ENCODE measurements around the gene NFKB1.

Gene NFKB1

DNA sequence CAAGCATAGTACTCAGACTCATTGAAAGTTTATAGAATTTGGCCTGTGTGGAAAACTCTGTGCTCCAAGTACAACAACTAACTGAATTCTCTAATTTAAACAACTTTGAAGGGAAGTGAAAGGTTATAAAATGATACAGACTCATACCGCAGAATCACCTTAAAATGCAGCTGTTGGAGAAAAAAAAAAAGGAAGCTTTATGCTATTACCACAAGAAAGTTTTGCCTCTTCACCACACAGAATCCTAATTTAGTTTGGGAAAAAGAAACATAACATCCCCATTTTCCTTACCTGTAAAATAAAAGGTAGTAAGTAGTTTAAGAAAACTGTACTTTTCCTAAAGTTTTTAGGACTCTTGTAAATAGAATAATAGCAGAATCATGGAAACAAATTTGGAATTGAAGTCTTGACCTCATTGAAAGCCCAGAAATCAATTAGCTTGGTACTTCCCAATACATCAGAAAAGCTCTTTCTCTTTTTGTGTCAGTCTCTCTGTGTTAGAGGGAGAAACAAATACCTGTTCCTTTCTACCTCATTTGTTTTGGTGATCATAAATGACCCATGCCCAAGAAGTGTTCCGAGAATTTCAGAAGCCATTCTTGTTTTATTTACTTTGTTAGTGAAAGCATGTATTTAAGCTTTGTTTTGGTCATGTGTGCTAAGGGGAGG is 78.8 kb downstream of the NFKB1 start:
- Histone ChIP-seq H3K27me3 (ENCODE audit: low read length) (no peaks in the 10 kb centered on the region), H2AFZ (ENCODE audit: low read depth, low read length, severe bottlenecking) (no peak overlapping the region), H4K20me1 (ENCODE audit: low read depth, low read length) (no peaks in the 10 kb centered on the region), H3K36me3 (ENCODE audit: low read length) (no peaks in the 10 kb centered on the region; the same call in 1 of the 2 replicates), H3K9ac (ENCODE audit: low read length) (no peak overlapping the region), H3K4me2 (ENCODE audit: low read depth, low read length, poor library complexity, severe bottlenecking) (no peak overlapping the region), H3K79me2 (ENCODE audit: insufficient read depth, low read length) (no peaks in the 10 kb centered on the region), H3K4me3 (ENCODE audit: insufficient read depth, low read length, poor library complexity, severe bottlenecking) (no peak overlapping the region), H3K9me3 (ENCODE audit: insufficient read depth, low read length) (no peaks in the 10 kb centered on the region), H3F3A (ENCODE audit: insufficient read depth) (no peaks in the 10 kb centered on the region), H3K9me2 (replicated peaks; ENCODE audit: insufficient read depth, low read length) (no peaks in the 10 kb centered on the region), H3K27ac (ENCODE audit: low read depth, low read length) (no peak overlapping the region)
- TF ChIP-seq, protein P1, sequence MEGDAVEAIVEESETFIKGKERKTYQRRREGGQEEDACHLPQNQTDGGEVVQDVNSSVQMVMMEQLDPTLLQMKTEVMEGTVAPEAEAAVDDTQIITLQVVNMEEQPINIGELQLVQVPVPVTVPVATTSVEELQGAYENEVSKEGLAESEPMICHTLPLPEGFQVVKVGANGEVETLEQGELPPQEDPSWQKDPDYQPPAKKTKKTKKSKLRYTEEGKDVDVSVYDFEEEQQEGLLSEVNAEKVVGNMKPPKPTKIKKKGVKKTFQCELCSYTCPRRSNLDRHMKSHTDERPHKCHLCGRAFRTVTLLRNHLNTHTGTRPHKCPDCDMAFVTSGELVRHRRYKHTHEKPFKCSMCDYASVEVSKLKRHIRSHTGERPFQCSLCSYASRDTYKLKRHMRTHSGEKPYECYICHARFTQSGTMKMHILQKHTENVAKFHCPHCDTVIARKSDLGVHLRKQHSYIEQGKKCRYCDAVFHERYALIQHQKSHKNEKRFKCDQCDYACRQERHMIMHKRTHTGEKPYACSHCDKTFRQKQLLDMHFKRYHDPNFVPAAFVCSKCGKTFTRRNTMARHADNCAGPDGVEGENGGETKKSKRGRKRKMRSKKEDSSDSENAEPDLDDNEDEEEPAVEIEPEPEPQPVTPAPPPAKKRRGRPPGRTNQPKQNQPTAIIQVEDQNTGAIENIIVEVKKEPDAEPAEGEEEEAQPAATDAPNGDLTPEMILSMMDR (IDR thresholded peaks at IDR 0.05; ENCODE audit: insufficient read depth, low read length, poor library complexity, severe bottlenecking) = no peak
- TF ChIP-seq EZH2phosphoT487 (conservative IDR thresholded peaks at IDR 0.05; ENCODE audit: low read length) = no peak

GRCh38 chr4:102580463-102580842 is 79.3 kb downstream of the NFKB1 start:
- Histone ChIP-seq H3K36me3 (ENCODE audit: low read length) (no peaks in the 10 kb centered on the region; the same call in 1 of the 2 replicates), H3K4me3 (ENCODE audit: insufficient read depth, low read length, poor library complexity, severe bottlenecking) (no peak overlapping the region), H3K9ac (ENCODE audit: low read length) (no peak overlapping the region), H3K79me2 (ENCODE audit: insufficient read depth, low read length) (no peaks in the 10 kb centered on the region), H3K4me2 (ENCODE audit: low read depth, low read length, poor library complexity, severe bottlenecking) (no peak overlapping the region), H2AFZ (ENCODE audit: low read depth, low read length, severe bottlenecking) (no peak overlapping the region), H3F3A (ENCODE audit: insufficient read depth) (no peaks in the 10 kb centered on the region), H3K27me3 (ENCODE audit: low read length) (no peaks in the 10 kb centered on the region), H3K9me3 (ENCODE audit: insufficient read depth, low read length) (no peaks in the 10 kb centered on the region), H3K9me2 (replicated peaks; ENCODE audit: insufficient read depth, low read length) (no peaks in the 10 kb centered on the region), H3K27ac (ENCODE audit: low read depth, low read length) (no peak overlapping the region), H4K20me1 (ENCODE audit: low read depth, low read length) (no peaks in the 10 kb centered on the region)
- no peak for TF ChIP-seq EZH2phosphoT487 (conservative IDR thresholded peaks at IDR 0.05; ENCODE audit: low read length)
- TF ChIP-seq, protein P1 (IDR thresholded peaks at IDR 0.05; ENCODE audit: insufficient read depth, low read length, poor library complexity, severe bottlenecking) = no peak

- Histone ChIP-seq H3K79me2 (ENCODE audit: insufficient read depth, low read length) (no peaks in the 10 kb centered on the region), H3K4me2 (ENCODE audit: low read depth, low read length, poor library complexity, severe bottlenecking) (no peak overlapping the region), H3K9ac (ENCODE audit: low read length) (no peak overlapping the region), H3K27me3 (ENCODE audit: low read length) (no peaks in the 10 kb centered on the region), H2AFZ (ENCODE audit: low read depth, low read length, severe bottlenecking) (no peak overlapping the region), H3K9me3 (ENCODE audit: insufficient read depth, low read length) (no peaks in the 10 kb centered on the region), H3K4me3 (ENCODE audit: insufficient read depth, low read length, poor library complexity, severe bottlenecking) (no peak overlapping the region), H3K9me2 (replicated peaks; ENCODE audit: insufficient read depth, low read length) (no peaks in the 10 kb centered on the region), H3K36me3 (ENCODE audit: low read length) (no peaks in the 10 kb centered on the region; the same call in 1 of the 2 replicates), H3F3A (ENCODE audit: insufficient read depth) (no peaks in the 10 kb centered on the region), H3K27ac (ENCODE audit: low read depth, low read length) (no peak overlapping the region), H4K20me1 (ENCODE audit: low read depth, low read length) (no peaks in the 10 kb centered on the region)
- no peak for TF ChIP-seq EZH2phosphoT487 (conservative IDR thresholded peaks at IDR 0.05; ENCODE audit: low read length)
- TF ChIP-seq, protein P1 (IDR thresholded peaks at IDR 0.05; ENCODE audit: insufficient read depth, low read length, poor library complexity, severe bottlenecking) = no peak
These were observed 82.9 kb downstream of the NFKB1 start for GRCh38 chr4:102584091-102584490.

Measured in SU-DHL-6 (cell line).